ENCODE results near the gene DUSP6. TPM values are rescaled to one million over a fixed set of nuclear protein-coding genes. Genes with fewer than 3 reads are reported as not detected.
A peak's percentile ranks its signal among the peaks of the same experiment; 100 is the strongest.

DUSP6 gene
- total and polyA plus RNA-seq, 4 donors: 24.1 to 37.0 (median 35.3) TPM

DNA sequence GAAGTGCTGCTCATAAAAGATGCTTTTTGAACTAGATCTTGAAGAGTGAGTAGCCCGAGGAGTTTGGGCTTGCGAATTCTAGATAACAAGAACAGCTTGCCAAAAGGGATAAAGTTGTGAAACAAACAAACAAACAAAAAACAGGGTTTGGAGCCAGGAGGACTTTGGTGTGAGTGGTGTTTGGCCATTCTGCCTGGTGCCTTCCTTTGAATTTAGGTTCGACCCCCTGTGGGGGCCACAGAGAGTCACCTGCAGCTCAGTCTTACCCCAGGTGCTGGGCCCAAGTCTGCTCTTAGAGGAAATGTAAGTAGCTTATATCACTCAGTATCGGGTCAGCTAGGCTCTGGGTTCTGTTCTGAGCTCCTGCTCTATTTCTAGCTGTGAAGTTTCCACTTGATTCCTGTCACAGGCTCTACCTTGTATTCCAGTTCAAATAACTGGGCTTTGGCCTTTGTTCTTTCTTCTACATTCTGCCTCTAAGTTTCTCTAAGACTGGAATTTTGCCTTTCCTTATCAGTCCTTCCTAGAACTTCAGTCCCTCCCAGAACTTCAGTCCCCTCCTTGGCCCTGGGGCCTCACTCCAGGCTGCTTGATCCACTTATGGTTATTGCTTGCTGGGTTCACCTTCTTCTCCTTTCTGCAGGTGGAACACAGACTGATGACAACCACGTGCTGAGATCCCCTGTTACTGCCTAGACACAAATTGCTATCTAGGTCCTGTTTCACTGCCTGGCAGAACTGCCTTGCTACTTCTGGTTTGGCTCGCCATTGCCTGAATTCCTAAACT lies 20.5 kb upstream of the DUSP6 start:
- H3K9me3 ChIP-seq (ENCODE audit: control insufficient read depth in 4 of 4, low read length in 3 of 4): no peaks in the 10 kb centered on the region
- DNase-seq (ENCODE audit: low spot score): no peak
- H3K27ac ChIP-seq (ENCODE audit: low read depth in 1 of 2, low read length in 2 of 2): peak overlapping the region; percentile 86 to 95
- peaks cover 4 to 29% (median 11%) of the 10 kb centered on the region in 4 donors for H3K4me1 ChIP-seq (ENCODE audit: control insufficient read depth in 4 of 4, insufficient read depth in 4 of 4, low read length in 3 of 4)
- 28% methylated on average over 6 of the region's 6 CpGs for WGBS
- peak overlapping the region; percentile 4 to 53 (median 22) for H3K4me3 ChIP-seq (ENCODE audit: low read depth in 1 of 3, low read length in 3 of 3)
- TF ChIP-seq FOXA1 (IDR thresholded peaks at IDR 0.05) (no peak), RAD21 (IDR thresholded peaks at IDR 0.05) (peak; percentile 8 to 32), SP1 (IDR thresholded peaks at IDR 0.05) (peak; percentile 57), HNF4G (IDR thresholded peaks at IDR 0.05) (peak; percentile 37), JUND (IDR thresholded peaks at IDR 0.05) (peak in 1 of 2 donors; percentile 44), HNF4A (conservative IDR thresholded peaks at IDR 0.05) (peak; percentile 76 to 82), RXRA (IDR thresholded peaks at IDR 0.05) (peak; percentile 35 to 42), YY1 (IDR thresholded peaks at IDR 0.05) (peak; percentile 11)
- TF ChIP-seq, protein P1, sequence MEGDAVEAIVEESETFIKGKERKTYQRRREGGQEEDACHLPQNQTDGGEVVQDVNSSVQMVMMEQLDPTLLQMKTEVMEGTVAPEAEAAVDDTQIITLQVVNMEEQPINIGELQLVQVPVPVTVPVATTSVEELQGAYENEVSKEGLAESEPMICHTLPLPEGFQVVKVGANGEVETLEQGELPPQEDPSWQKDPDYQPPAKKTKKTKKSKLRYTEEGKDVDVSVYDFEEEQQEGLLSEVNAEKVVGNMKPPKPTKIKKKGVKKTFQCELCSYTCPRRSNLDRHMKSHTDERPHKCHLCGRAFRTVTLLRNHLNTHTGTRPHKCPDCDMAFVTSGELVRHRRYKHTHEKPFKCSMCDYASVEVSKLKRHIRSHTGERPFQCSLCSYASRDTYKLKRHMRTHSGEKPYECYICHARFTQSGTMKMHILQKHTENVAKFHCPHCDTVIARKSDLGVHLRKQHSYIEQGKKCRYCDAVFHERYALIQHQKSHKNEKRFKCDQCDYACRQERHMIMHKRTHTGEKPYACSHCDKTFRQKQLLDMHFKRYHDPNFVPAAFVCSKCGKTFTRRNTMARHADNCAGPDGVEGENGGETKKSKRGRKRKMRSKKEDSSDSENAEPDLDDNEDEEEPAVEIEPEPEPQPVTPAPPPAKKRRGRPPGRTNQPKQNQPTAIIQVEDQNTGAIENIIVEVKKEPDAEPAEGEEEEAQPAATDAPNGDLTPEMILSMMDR (IDR thresholded peaks at IDR 0.05; ENCODE audit: low read depth, low read length, missing input control): no peak
- TF ChIP-seq, protein P2, sequence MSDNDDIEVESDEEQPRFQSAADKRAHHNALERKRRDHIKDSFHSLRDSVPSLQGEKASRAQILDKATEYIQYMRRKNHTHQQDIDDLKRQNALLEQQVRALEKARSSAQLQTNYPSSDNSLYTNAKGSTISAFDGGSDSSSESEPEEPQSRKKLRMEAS (IDR thresholded peaks at IDR 0.05): peak; percentile 26
- no peaks in the 10 kb centered on the region for H3K27me3 ChIP-seq (ENCODE audit: control insufficient read depth in 4 of 4, insufficient read depth in 4 of 4, low read length in 3 of 4)
- H3K36me3 ChIP-seq (ENCODE audit: control insufficient read depth in 4 of 4, insufficient read depth in 3 of 4, low read depth in 1 of 4, low read length in 3 of 4): peaks cover 0 to under 1% (median 0%) of the 10 kb centered on the region in 4 donors
- peak overlapping the region; percentile 63 to 73 for H3K9ac ChIP-seq (ENCODE audit: low read depth in 1 of 2, low read length in 2 of 2)

DNA sequence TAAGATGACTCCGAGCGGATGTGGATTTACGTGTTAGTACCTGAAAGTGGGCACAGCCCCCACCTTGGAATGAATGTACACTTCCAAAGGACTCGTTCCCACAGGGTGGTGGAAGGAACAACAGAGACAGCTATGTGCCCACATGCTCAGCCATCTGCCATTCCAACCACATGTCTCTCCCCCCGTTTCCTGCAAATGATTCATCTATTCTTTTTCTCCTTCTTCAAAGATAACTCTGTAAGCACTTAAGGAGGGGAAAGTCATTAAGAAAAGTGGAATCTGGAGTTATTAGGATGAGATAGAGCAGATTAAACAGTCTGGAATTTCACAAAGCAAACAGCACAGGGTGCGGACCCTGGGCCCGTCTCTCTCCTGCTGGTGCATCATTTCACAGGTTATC lies 18.5 kb upstream of the DUSP6 start:
- Histone ChIP-seq H3K27me3 (ENCODE audit: control insufficient read depth in 4 of 4, insufficient read depth in 4 of 4, low read length in 3 of 4) (no peaks in the 10 kb centered on the region), H3K4me1 (ENCODE audit: control insufficient read depth in 4 of 4, insufficient read depth in 4 of 4, low read length in 3 of 4) (peaks cover 9 to 35% (median 16%) of the 10 kb centered on the region in 4 donors), H3K36me3 (ENCODE audit: control insufficient read depth in 4 of 4, insufficient read depth in 3 of 4, low read depth in 1 of 4, low read length in 3 of 4) (no peaks in the 10 kb centered on the region), H3K4me3 (ENCODE audit: low read depth in 1 of 3, low read length in 3 of 3) (no peak overlapping the region), H3K9me3 (ENCODE audit: control insufficient read depth in 4 of 4, low read length in 3 of 4) (no peaks in the 10 kb centered on the region), H3K27ac (ENCODE audit: low read depth in 1 of 2, low read length in 2 of 2) (no peak overlapping the region), H3K9ac (ENCODE audit: low read depth in 1 of 2, low read length in 2 of 2) (no peak overlapping the region)
- DNase-seq (ENCODE audit: low spot score): no peak
- WGBS: 75% methylated on average over 7 of the region's 7 CpGs
- no peak for TF ChIP-seq HNF4G (IDR thresholded peaks at IDR 0.05)
- TF ChIP-seq, protein P2 (IDR thresholded peaks at IDR 0.05): no peak

DNA sequence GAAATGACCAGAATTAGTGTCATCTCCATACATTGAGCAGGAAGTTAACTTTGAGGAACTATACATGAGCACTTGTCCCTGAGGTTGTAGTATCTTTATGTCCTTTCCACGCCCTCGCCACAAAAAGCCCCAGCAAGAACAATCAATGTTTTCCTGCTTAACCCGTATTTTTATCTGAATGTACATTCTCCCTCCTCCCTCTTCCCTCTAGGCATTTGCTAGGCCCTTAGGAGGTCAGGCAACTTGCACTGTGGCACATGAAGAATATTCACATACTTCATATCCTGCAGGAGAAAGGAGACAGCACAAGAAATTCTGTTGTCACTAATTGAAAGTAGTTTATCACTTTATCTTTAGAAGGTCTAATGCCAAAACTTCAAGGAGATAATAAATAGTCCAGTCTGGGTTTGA lies 18.1 kb upstream of the DUSP6 start:
- no peak overlapping the region for H3K27ac ChIP-seq (ENCODE audit: low read depth in 1 of 2, low read length in 2 of 2)
- no peak for DNase-seq (ENCODE audit: low spot score)
- H3K4me1 ChIP-seq (ENCODE audit: control insufficient read depth in 4 of 4, insufficient read depth in 4 of 4, low read length in 3 of 4): peaks cover 9 to 36% (median 15%) of the 10 kb centered on the region in 4 donors
- H3K4me3 ChIP-seq (ENCODE audit: low read depth in 1 of 3, low read length in 3 of 3): no peak overlapping the region
- H3K9me3 ChIP-seq (ENCODE audit: control insufficient read depth in 4 of 4, low read length in 3 of 4): no peaks in the 10 kb centered on the region
- TF ChIP-seq FOXA1 (IDR thresholded peaks at IDR 0.05): no peak
- TF ChIP-seq, protein P3, sequence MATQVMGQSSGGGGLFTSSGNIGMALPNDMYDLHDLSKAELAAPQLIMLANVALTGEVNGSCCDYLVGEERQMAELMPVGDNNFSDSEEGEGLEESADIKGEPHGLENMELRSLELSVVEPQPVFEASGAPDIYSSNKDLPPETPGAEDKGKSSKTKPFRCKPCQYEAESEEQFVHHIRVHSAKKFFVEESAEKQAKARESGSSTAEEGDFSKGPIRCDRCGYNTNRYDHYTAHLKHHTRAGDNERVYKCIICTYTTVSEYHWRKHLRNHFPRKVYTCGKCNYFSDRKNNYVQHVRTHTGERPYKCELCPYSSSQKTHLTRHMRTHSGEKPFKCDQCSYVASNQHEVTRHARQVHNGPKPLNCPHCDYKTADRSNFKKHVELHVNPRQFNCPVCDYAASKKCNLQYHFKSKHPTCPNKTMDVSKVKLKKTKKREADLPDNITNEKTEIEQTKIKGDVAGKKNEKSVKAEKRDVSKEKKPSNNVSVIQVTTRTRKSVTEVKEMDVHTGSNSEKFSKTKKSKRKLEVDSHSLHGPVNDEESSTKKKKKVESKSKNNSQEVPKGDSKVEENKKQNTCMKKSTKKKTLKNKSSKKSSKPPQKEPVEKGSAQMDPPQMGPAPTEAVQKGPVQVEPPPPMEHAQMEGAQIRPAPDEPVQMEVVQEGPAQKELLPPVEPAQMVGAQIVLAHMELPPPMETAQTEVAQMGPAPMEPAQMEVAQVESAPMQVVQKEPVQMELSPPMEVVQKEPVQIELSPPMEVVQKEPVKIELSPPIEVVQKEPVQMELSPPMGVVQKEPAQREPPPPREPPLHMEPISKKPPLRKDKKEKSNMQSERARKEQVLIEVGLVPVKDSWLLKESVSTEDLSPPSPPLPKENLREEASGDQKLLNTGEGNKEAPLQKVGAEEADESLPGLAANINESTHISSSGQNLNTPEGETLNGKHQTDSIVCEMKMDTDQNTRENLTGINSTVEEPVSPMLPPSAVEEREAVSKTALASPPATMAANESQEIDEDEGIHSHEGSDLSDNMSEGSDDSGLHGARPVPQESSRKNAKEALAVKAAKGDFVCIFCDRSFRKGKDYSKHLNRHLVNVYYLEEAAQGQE (IDR thresholded peaks at IDR 0.05): no peak
- H3K9ac ChIP-seq (ENCODE audit: low read depth in 1 of 2, low read length in 2 of 2): no peak overlapping the region
- H3K27me3 ChIP-seq (ENCODE audit: control insufficient read depth in 4 of 4, insufficient read depth in 4 of 4, low read length in 3 of 4): no peaks in the 10 kb centered on the region
- no peaks in the 10 kb centered on the region for H3K36me3 ChIP-seq (ENCODE audit: control insufficient read depth in 4 of 4, insufficient read depth in 3 of 4, low read depth in 1 of 4, low read length in 3 of 4)
- WGBS: 70% methylated on average over 3 of the region's 3 CpGs

Data from liver (tissue), 9 donors.